WTC11 (cell line): ENCODE data around the gene MAP6.

Experiments
- CREM ChIP-seq: sonication (generic); formaldehyde crosslinking; IDR thresholded peaks from 2 replicates; pipeline ENCODE4 v1.8.1; 2022; ENCODE audit warnings: mild to moderate bottlenecking, missing genetic modification reagents, moderate library complexity
- CTCF ChIP-seq: fragments of 200-600 bp; IDR thresholded peaks from 2 replicates; pipeline ENCODE4 v1.8.0; 2022; ENCODE audit warnings: antibody characterized with exemption
- JUN ChIP-seq: sonication (generic); formaldehyde crosslinking; IDR thresholded peaks from 2 replicates; pipeline ENCODE4 v1.8.0; 2023; ENCODE audit warnings: mild to moderate bottlenecking, missing genetic modification reagents
- ZNF232 ChIP-seq: sonication (generic); formaldehyde crosslinking; IDR thresholded peaks from 2 replicates; pipeline ENCODE4 v1.8.0; 2022; ENCODE audit warnings: mild to moderate bottlenecking, missing genetic modification reagents
- ZNF416 ChIP-seq: fragments of 250-450 bp; sonication (Bioruptor Pico); IDR thresholded peaks from 2 replicates; pipeline ENCODE4 v1.9.0; 2021; ENCODE audit warnings: mild to moderate bottlenecking, inconsistent platforms
- ZNF512 ChIP-seq: sonication (generic); formaldehyde crosslinking; IDR thresholded peaks from 2 replicates; pipeline ENCODE4 v1.8.1; 2022; ENCODE audit warnings: missing genetic modification reagents, borderline replicate concordance

DNA sequence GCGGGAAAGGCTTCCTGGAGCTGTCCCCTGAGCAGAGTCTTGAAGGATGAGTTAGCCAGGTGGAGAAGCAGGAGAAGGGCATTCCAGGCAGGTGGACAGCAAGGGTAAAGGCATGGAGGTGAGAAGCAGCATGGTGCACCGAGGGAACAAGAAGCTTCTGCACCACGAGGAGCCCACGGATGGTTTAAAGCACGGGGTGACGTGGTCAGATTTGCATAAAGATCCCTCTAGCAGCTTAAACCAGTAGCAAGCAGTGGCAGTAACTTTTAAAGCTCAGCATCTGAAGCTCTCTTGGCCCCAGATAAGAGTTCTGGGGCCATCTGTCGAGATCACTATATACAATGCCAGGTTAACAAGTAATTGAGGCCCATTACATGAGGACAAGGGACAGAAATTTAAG is 69.9 kb downstream of the MAP6 start:
- TF ChIP-seq CTCF: no peak
- TF ChIP-seq ZNF512 (CRISPR knock-in tag): no peak
- TF ChIP-seq ZNF416 (CRISPR knock-in tag): no peak
- no peak for TF ChIP-seq CREM
- no peak for TF ChIP-seq JUN (CRISPR knock-in tag)
- no peak for TF ChIP-seq ZNF232 (CRISPR knock-in tag)
